CD14-positive monocyte (primary cell): ENCODE results near the gene C10orf105. TPM values are rescaled to one million over a fixed set of nuclear protein-coding genes. Genes with fewer than 3 reads are reported as not detected.

Experiments
- DNase-seq, 3 donors: peaks; one replicate each; pipeline ENCODE4 v3.0.0-alpha.2; 2011 to 2022
- H2AFZ ChIP-seq: 2 replicates; pipeline ENCODE4 v1.6.0; 2012; ENCODE audit warnings: mild to moderate bottlenecking, low read depth, low read length, inconsistent platforms; ENCODE audit not compliant: insufficient read depth, poor library complexity, severe bottlenecking
- H3K27ac ChIP-seq, 2 donors: 1 replicate in 1 of 2; 2 replicates in 1 of 2; pipeline ENCODE4 v1.5.1; 2012 to 2013; ENCODE audit warnings: low read length in 2 of 2, control low read depth in 1 of 2, inconsistent platforms in 1 of 2, low read depth in 1 of 2, mild to moderate bottlenecking in 1 of 2
- H3K27me3 ChIP-seq, 2 donors: one replicate each; pipeline versions ENCODE4 v1.6.0 to v1.6.1; 2011 to 2013; ENCODE audit warnings: low read length in 2 of 2; ENCODE audit not compliant: control insufficient read depth in 2 of 2, insufficient read depth in 2 of 2
- H3K36me3 ChIP-seq, 2 donors: replicated peaks in 1 of 2; 1 replicate in 1 of 2; 2 replicates in 1 of 2; pipeline versions ENCODE4 v1.5.1 to v1.6.1; 2012 to 2013; ENCODE audit warnings: low read length in 2 of 2, control low read depth in 1 of 2, inconsistent platforms in 1 of 2, mild to moderate bottlenecking in 1 of 2; ENCODE audit not compliant: insufficient read depth in 2 of 2, control insufficient read depth in 1 of 2
- H3K4me1 ChIP-seq, 2 donors: 1 replicate in 1 of 2; 2 replicates in 1 of 2; pipeline versions ENCODE4 v1.5.1 to v1.6.1; 2012 to 2013; ENCODE audit warnings: low read length in 2 of 2, control low read depth in 1 of 2, inconsistent platforms in 1 of 2, mild to moderate bottlenecking in 1 of 2, moderate library complexity in 1 of 2; ENCODE audit not compliant: insufficient read depth in 2 of 2, control insufficient read depth in 1 of 2
- H3K4me2 ChIP-seq: replicated peaks from 2 replicates; pipeline ENCODE3; 2012; ENCODE audit warnings: low read length, moderate library complexity, mild to moderate bottlenecking; ENCODE audit not compliant: poor library complexity, severe bottlenecking; ENCODE audit errors: extremely low read depth
- H3K4me3 ChIP-seq, 3 experiments: fragments of 200-600 bp in 1 of 3; sonication (generic) in 1 of 3; replicated peaks in 1 of 3; 1 replicate in 2 of 3; 2 replicates in 1 of 3; pipeline ENCODE4 v1.5.1; 2011 to 2013; ENCODE audit warnings: low read length in 3 of 3, mild to moderate bottlenecking in 3 of 3, control low read depth in 2 of 3, low read depth in 2 of 3, inconsistent platforms in 1 of 3, moderate library complexity in 1 of 3
- H3K79me2 ChIP-seq: 2 replicates; pipeline ENCODE4 v1.6.0; 2012; ENCODE audit warnings: mild to moderate bottlenecking, control low read depth, inconsistent platforms, low read length, moderate library complexity; ENCODE audit not compliant: insufficient read depth
- H3K9ac ChIP-seq: 2 replicates; pipeline ENCODE4 v1.6.0; 2017; ENCODE audit warnings: low read length, mild to moderate bottlenecking; ENCODE audit not compliant: insufficient read depth, poor library complexity, severe bottlenecking
- H3K9me3 ChIP-seq, 2 donors: replicated peaks in 1 of 2; 1 replicate in 1 of 2; 2 replicates in 1 of 2; pipeline versions ENCODE4 v1.5.1 to v1.6.1; 2012 to 2013; ENCODE audit warnings: low read length in 2 of 2, control low read depth in 1 of 2; ENCODE audit not compliant: control insufficient read depth in 1 of 2, insufficient read depth in 1 of 2
- H4K20me1 ChIP-seq: 2 replicates; pipeline ENCODE4 v1.6.0; 2012; ENCODE audit warnings: mild to moderate bottlenecking, low read length, control low read depth, moderate library complexity; ENCODE audit not compliant: insufficient read depth
- H3K27ac Mint-ChIP-seq, 7 donors: one replicate each; pipeline ENCODE4 v1.8.0; 2020; ENCODE audit warnings: mild to moderate bottlenecking in 7 of 7, mixed read lengths in 7 of 7, moderate library complexity in 6 of 7, inconsistent platforms in 2 of 7
- H3K27me3 Mint-ChIP-seq, 3 donors: one replicate each; pipeline ENCODE4 v1.8.0; 2021 to 2022; ENCODE audit warnings: low read depth in 3 of 3, mild to moderate bottlenecking in 3 of 3, mixed read lengths in 3 of 3, moderate library complexity in 3 of 3, inconsistent platforms in 1 of 3
- H3K36me3 Mint-ChIP-seq, 2 donors: one replicate each; pipeline ENCODE4 v1.8.0; 2020; ENCODE audit warnings: mixed read lengths in 2 of 2, inconsistent platforms in 1 of 2, mild to moderate bottlenecking in 1 of 2
- H3K4me1 Mint-ChIP-seq: one replicate; pipeline ENCODE4 v1.8.0; 2020; ENCODE audit warnings: mild to moderate bottlenecking, mixed read lengths
- H3K4me3 Mint-ChIP-seq, 2 donors: one replicate each; pipeline ENCODE4 v1.8.0; 2020; ENCODE audit warnings: mild to moderate bottlenecking in 2 of 2, mixed read lengths in 2 of 2, moderate library complexity in 1 of 2
- H3K9me3 Mint-ChIP-seq, 7 donors: one replicate each; pipeline ENCODE4 v1.8.0; 2020 to 2022; ENCODE audit warnings: mixed read lengths in 7 of 7, mild to moderate bottlenecking in 6 of 7, moderate library complexity in 6 of 7, inconsistent platforms in 2 of 7
- CTCF ChIP-seq: fragments of 200-600 bp; IDR thresholded peaks from one replicate; pipeline ENCODE4 v1.8.0; 2022; ENCODE audit warnings: antibody characterized with exemption, mild to moderate bottlenecking
- WGBS: methylation state at CpG from one replicate; pipeline ENCODE4 v1.1.5; 2013; ENCODE audit warnings: missing lambda C conversion rate; ENCODE audit not compliant: insufficient coverage; 5-methylcytosine and 5-hydroxymethylcytosine counted together
- intact Hi-C, 2 donors: fragments of 100-400 bp; cut with micrococcal nuclease; formaldehyde crosslinking; loops; one replicate each; pipeline versions ENCODE4 v1.15.0 to v1.15.1; 2023
- polyA plus RNA-seq, 3 donors: library from polyadenylated mRNA; depleted of rRNA in 1 of 3; unstranded in 2 of 3; stranded (reverse) in 1 of 3; fragments of 300-500 nt in 2 of 3; fragments of >200 nt in 1 of 3; fragmentation: Illumina TruSeq in 2 of 3; gene quantifications; 1 replicate in 2 of 3; 2 replicates in 1 of 3; pipeline ENCODE4 v1.2.3, GENCODE V29; 2012 to 2021

The C10orf105 gene
- polyA plus RNA-seq, 3 donors = 0.18 to 2.4 (median 0.48) TPM

GRCh38 chr10:71756311-71757191 lies 37.0 kb upstream of the C10orf105 start:
- Histone ChIP-seq H3K79me2 (peaks cover 91% of the 10 kb centered on the region), H2AFZ (no peak overlapping the region), H3K4me1 (peaks cover 94 to 96% of the 10 kb centered on the region in 2 donors), H3K9ac (no peak overlapping the region), H4K20me1 (peaks cover 92% of the 10 kb centered on the region), H3K27ac (peak overlapping the region; percentile 70 to 83), H3K4me2 (peak overlapping the region; percentile 69), H3K27me3 (no peaks in the 10 kb centered on the region), H3K4me3 (peak overlapping the region in 1 of 3 experiments; percentile 64), H3K36me3 (peaks cover 77 to 88% of the 10 kb centered on the region in 2 donors), H3K9me3 (no peaks in the 10 kb centered on the region)
- TF ChIP-seq CTCF = no peak
- Mint-ChIP-seq H3K4me3 (peak overlapping the region; percentile 56 to 76), H3K9me3 (peaks cover 0 to 2% (median 0%) of the 10 kb centered on the region in 7 donors), H3K36me3 (peaks cover 80 to 90% of the 10 kb centered on the region in 2 donors), H3K27me3 (no peaks in the 10 kb centered on the region), H3K27ac (peak overlapping the region; percentile 76 to 95 (median 88)), H3K4me1 (peaks cover 94% of the 10 kb centered on the region)
- intact Hi-C loops = no loop called here
- 0% methylated on average over 3 of the region's 12 CpGs for WGBS
- DNase-seq = peak in 1 of 3 donors; percentile 48

- Mint-ChIP-seq H3K27ac (peak overlapping the region; percentile 91 to 96 (median 95)), H3K4me3 (peak overlapping the region in 1 of 2 donors; percentile 42), H3K27me3 (no peaks in the 10 kb centered on the region), H3K9me3 (peaks cover 0 to 2% (median 0%) of the 10 kb centered on the region in 7 donors), H3K36me3 (peaks cover 77 to 89% of the 10 kb centered on the region in 2 donors), H3K4me1 (peaks cover 92% of the 10 kb centered on the region)
- H3K36me3 ChIP-seq = peaks cover 76 to 88% of the 10 kb centered on the region in 2 donors
- no peaks in the 10 kb centered on the region for H3K9me3 ChIP-seq
- peak overlapping the region; percentile 70 to 83 for H3K27ac ChIP-seq
- H3K4me2 ChIP-seq = peak overlapping the region; percentile 58
- intact Hi-C loops = no loop called here
- DNase-seq = no peak
- TF ChIP-seq CTCF = no peak
- no peaks in the 10 kb centered on the region for H3K27me3 ChIP-seq
- peaks cover 85% of the 10 kb centered on the region for H3K79me2 ChIP-seq
- peak overlapping the region in 1 of 3 experiments; percentile 64 for H3K4me3 ChIP-seq
- peaks cover 94 to 96% of the 10 kb centered on the region in 2 donors for H3K4me1 ChIP-seq
- 87% methylated on average over 14 of the region's 16 CpGs for WGBS
- H3K9ac ChIP-seq = no peak overlapping the region
- H2AFZ ChIP-seq = no peak overlapping the region
- peaks cover 90% of the 10 kb centered on the region for H4K20me1 ChIP-seq
These were observed 35.8 kb upstream of the C10orf105 start for GRCh38 chr10:71755179-71755879.
